Chondrocyte (in vitro differentiated cells): Measurements from ENCODE around the gene ESR2. TPM values are rescaled to one million over a fixed set of nuclear protein-coding genes. Genes with fewer than 3 reads are reported as not detected.

Experiments
- DNase-seq: peaks from one replicate; pipeline ENCODE4 v3.0.0; 2021; ENCODE audit warnings: mixed read lengths, low spot score
- H3K27ac Mint-ChIP-seq: one replicate; pipeline ENCODE4 v1.8.0; 2021; ENCODE audit warnings: mild to moderate bottlenecking, moderate library complexity, mixed read lengths; ENCODE audit not compliant: unreplicated experiment
- H3K27me3 Mint-ChIP-seq: 2 replicates; pipeline ENCODE4 v1.8.0; 2021; ENCODE audit warnings: low read depth, mixed read lengths
- H3K36me3 Mint-ChIP-seq: 2 replicates; pipeline ENCODE4 v1.8.0; 2021; ENCODE audit warnings: low read depth, mixed read lengths
- H3K4me1 Mint-ChIP-seq: 2 replicates; pipeline ENCODE4 v1.8.0; 2021; ENCODE audit warnings: low read depth, mild to moderate bottlenecking, mixed read lengths
- H3K4me3 Mint-ChIP-seq: one replicate; pipeline ENCODE4 v1.8.0; 2021; ENCODE audit warnings: mild to moderate bottlenecking, moderate library complexity, mixed read lengths; ENCODE audit not compliant: unreplicated experiment
- H3K9me3 Mint-ChIP-seq: 2 replicates; pipeline ENCODE4 v1.8.0; 2021; ENCODE audit warnings: low read depth, mixed read lengths
- CTCF ChIP-seq: fragments of 200-600 bp; sonication (generic); IDR thresholded peaks from 2 replicates; pipeline ENCODE4 v1.5.0; 2021; ENCODE audit warnings: antibody characterized with exemption, mild to moderate bottlenecking, moderate library complexity
- total RNA-seq: library from RNA; stranded (reverse); gene quantifications from 3 replicates; pipeline ENCODE4 v1.2.1, GENCODE V29; 2021

ESR2 gene
- total RNA-seq, 1 donor from 2014 or later, result not detected

GRCh38 chr14:64221391-64222003 is 72.7 kb downstream of the ESR2 start:
- Mint-ChIP-seq H3K27me3 (no peaks in the 10 kb centered on the region), H3K36me3 (peaks cover 9% of the 10 kb centered on the region), H3K27ac (no peak overlapping the region), H3K9me3 (no peaks in the 10 kb centered on the region), H3K4me3 (no peak overlapping the region), H3K4me1 (peaks cover 19% of the 10 kb centered on the region)
- no peak for DNase-seq
- no peak for TF ChIP-seq CTCF

GRCh38 chr14:64220466-64220865 is 73.7 kb downstream of the ESR2 start:
- no peak overlapping the region for H3K4me3 Mint-ChIP-seq
- no peak for DNase-seq
- no peaks in the 10 kb centered on the region for H3K9me3 Mint-ChIP-seq
- H3K36me3 Mint-ChIP-seq, result peaks cover 13% of the 10 kb centered on the region
- no peaks in the 10 kb centered on the region for H3K27me3 Mint-ChIP-seq
- H3K4me1 Mint-ChIP-seq, result peaks cover 19% of the 10 kb centered on the region
- no peak for TF ChIP-seq CTCF
- no peak overlapping the region for H3K27ac Mint-ChIP-seq

- H3K9me3 Mint-ChIP-seq, result no peaks in the 10 kb centered on the region
- no peak for DNase-seq
Observed at GRCh38 chr14:64220056-64220455, 74.1 kb downstream of the ESR2 start.

GRCh38 chr14:64218344-64219240 is 75.6 kb downstream of the ESR2 start:
- no peaks in the 10 kb centered on the region for H3K27me3 Mint-ChIP-seq
- H3K4me1 Mint-ChIP-seq, result peaks cover 19% of the 10 kb centered on the region
- no peak for DNase-seq
- H3K27ac Mint-ChIP-seq, result peak overlapping the region; percentile 33
- no peak overlapping the region for H3K4me3 Mint-ChIP-seq
- no peak for TF ChIP-seq CTCF
- H3K36me3 Mint-ChIP-seq, result peaks cover 14% of the 10 kb centered on the region
- H3K9me3 Mint-ChIP-seq, result no peaks in the 10 kb centered on the region

More at GRCh38 chr14:64220056-64220455, 74.1 kb downstream of the ESR2 start:
- Mint-ChIP-seq H3K4me3 (no peak overlapping the region), H3K36me3 (peaks cover 16% of the 10 kb centered on the region), H3K4me1 (peaks cover 19% of the 10 kb centered on the region), H3K27me3 (no peaks in the 10 kb centered on the region), H3K27ac (no peak overlapping the region)
- TF ChIP-seq CTCF, result no peak

GRCh38 chr14:64217834-64218233 is 76.3 kb downstream of the ESR2 start:
- DNase-seq, result no peak
- H3K27ac Mint-ChIP-seq, result no peak overlapping the region
- no peak for TF ChIP-seq CTCF
- no peaks in the 10 kb centered on the region for H3K9me3 Mint-ChIP-seq
- no peak overlapping the region for H3K4me3 Mint-ChIP-seq
- peaks cover 19% of the 10 kb centered on the region for H3K4me1 Mint-ChIP-seq
- no peaks in the 10 kb centered on the region for H3K27me3 Mint-ChIP-seq
- H3K36me3 Mint-ChIP-seq, result peaks cover 11% of the 10 kb centered on the region
